NCI-H510A treated with DMSO at 0.1 percent for 48 hours (cell line): ENCODE measurements around the gene GTPBP3.
"Not testable (repeated sequence)": the region's sequence is repeated elsewhere in the genome, so short reads cannot be mapped to it uniquely, and the experiment has no call there.

Experiments used
- DNase-seq: peaks from one replicate; lab custom pipeline; 2025; lab: John Stamatoyannopoulos, UW

Gene GTPBP3, protein sequence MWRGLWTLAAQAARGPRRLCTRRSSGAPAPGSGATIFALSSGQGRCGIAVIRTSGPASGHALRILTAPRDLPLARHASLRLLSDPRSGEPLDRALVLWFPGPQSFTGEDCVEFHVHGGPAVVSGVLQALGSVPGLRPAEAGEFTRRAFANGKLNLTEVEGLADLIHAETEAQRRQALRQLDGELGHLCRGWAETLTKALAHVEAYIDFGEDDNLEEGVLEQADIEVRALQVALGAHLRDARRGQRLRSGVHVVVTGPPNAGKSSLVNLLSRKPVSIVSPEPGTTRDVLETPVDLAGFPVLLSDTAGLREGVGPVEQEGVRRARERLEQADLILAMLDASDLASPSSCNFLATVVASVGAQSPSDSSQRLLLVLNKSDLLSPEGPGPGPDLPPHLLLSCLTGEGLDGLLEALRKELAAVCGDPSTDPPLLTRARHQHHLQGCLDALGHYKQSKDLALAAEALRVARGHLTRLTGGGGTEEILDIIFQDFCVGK

GRCh38 chr19:17336872-17337674 is at the start of gene GTPBP3:
Gene GTPBP3, plus strand, starts transcription at chr19:17337553. Its CDS starts 59 bp downstream, at chr19:17337612.
- peak; percentile 98 for DNase-seq

DNA sequence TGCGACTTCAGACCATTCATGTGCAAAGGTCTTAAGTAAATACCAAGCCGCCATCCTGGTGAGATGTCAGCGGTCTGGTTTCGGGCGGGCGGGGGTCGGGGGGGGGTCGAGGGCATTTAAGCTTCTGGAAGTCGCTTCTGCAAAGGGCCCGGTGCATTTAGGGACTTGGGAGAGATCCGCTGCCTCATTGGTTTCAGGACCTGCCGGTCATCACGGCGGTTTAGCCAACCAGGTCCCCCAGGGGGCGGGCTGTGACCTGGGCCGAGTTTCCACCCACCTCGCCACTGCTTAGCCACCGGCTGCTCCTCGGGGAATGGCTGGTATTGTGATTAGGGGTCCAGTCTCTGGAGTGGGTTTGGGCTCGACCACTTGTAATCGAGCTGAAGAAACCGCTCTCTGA is 47.9 kb upstream of the GTPBP3 start:
- peak; percentile 3 for DNase-seq

GRCh38 chr19:17292301-17293074 is 44.9 kb upstream of the GTPBP3 start:
- peak; percentile 8 for DNase-seq

DNA sequence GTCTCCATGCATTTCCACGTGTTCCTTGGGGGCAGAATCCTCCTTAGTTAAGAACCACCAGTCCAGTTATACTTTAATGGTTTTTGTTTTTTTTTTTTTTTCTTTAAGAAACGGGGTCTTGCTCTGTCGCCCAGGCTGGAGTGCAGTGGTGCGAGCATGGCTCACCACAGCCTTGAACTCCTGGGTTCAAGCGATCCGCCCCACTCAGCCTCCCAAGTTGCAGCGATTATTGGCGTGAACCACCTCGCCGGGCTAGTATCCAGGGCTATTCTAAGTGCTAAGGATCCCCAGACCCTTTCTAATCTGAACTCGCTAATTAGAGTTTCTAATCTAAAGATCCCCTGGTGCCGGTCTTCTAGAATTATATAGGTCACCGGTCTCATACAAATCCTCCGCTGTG is 43.7 kb upstream of the GTPBP3 start:
- no peak for DNase-seq

GRCh38 chr19:17294051-17294891 is 43.1 kb upstream of the GTPBP3 start:
- DNase-seq, result no peak

- DNase-seq, result not testable (repeated sequence)
These were observed 41.8 kb upstream of the GTPBP3 start for GRCh38 chr19:17295551-17295950.

DNA sequence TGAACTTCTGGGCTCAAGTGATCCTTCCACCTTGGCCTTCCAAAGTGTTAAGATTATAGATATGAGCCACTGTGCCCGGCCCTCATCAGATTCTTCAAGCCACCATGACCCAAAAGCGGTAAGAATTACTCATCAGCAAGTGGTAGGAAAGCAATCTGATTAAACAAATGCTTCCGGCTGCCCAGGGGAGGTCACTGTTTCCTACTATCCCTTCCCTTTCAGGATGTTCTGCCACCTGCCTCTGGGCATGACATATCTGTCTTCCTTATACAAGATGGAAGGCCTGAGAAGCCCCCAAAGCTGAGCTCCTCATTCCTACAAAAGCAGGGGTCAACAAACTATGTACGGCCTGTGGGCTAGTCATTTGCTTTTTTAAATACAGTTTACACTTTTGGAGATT is 41.1 kb upstream of the GTPBP3 start:
- no peak for DNase-seq

GRCh38 chr19:17296976-17297375 is 40.4 kb upstream of the GTPBP3 start:
- DNase-seq, result no peak

DNA sequence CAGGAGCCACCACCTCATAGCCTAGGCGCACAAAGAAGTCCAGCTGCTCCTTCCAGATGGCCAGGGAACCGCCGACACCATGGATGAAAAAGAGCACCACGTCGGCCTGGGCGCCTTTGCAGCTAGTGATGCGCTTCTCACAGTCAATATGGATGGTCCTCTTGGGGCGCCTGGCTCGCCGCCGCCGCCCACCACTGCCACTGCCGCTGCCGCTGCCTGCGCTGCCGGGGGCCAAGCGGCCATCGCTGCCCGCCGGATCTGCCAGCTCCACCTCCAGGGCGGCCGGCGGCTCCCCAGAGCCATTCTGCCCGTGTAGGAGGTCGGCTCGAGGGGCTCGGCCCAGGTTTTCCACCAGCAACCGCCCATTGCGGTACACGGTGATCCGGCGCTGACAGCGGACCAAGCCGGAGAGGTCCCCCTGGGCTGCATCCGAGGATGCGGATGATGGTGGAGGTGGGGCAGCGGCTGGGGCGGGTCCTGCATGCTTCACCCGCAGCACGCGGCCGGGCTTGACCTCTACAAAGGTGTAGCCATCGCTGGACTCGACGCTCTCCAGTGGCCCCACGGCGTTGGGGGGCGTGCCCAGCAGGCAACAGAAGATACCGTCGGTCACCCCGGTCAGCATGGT is 36.2 kb upstream of the GTPBP3 start:
- no peak for DNase-seq

- DNase-seq, result no peak
These were observed 34.8 kb upstream of the GTPBP3 start for GRCh38 chr19:17302391-17303166.

GRCh38 chr19:17303167-17303939 is 34.0 kb upstream of the GTPBP3 start, which contains the start of gene ABHD8:
Gene ABHD8, minus strand, starts transcription at chr19:17303425. Its CDS starts 1,809 bp downstream, at chr19:17301616.
- peak; percentile 94 for DNase-seq

DNA sequence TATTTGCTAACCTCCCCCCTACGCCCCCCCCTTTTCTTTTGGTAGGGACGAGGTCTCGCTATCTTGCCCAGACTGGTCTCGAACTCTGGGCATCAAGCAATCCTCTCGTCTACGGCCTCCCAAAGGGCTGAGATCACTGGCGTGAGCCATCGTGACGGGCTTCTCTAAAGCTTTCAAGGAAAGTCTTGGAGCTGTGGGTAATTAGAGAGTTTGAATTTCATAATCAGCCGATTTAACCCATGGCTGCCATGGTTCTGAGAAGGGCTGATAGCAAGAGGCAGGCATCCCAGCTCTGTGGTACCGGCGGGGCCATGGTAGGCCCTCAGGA is 33.4 kb upstream of the GTPBP3 start:
- DNase-seq, result no peak

- no peak for DNase-seq
These were observed 32.8 kb upstream of the GTPBP3 start for GRCh38 chr19:17304386-17305215.

DNA sequence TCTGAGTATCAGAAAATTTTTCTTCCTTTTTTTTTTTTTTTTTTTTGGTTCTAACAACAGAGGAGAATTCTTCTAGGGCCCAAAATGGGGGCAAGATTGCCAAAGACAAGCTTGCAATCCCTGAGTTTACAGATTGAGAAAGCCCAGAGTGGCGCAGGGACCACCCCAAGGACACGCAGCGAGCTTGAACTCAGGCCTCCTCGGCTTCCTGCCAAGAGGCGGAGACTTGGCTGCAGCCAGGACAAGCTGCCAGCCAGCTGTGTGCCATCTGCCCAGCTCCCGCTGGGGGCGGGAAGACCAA is 32.2 kb upstream of the GTPBP3 start:
- no peak for DNase-seq

- DNase-seq, result peak; percentile 99
These were observed 31.7 kb upstream of the GTPBP3 start, which contains the start of gene MRPL34 for GRCh38 chr19:17305517-17306284. Gene MRPL34, plus strand, starts transcription at chr19:17305872. Its CDS starts 21 bp downstream, at chr19:17305893.

GRCh38 chr19:17306285-17306714 is 31.1 kb upstream of the GTPBP3 start:
- no peak for DNase-seq

- DNase-seq, result no peak
These were observed 29.4 kb upstream of the GTPBP3 start for GRCh38 chr19:17307876-17308377.
